ENCODE measurements around the gene PFKL.

The PFKL gene

DNA sequence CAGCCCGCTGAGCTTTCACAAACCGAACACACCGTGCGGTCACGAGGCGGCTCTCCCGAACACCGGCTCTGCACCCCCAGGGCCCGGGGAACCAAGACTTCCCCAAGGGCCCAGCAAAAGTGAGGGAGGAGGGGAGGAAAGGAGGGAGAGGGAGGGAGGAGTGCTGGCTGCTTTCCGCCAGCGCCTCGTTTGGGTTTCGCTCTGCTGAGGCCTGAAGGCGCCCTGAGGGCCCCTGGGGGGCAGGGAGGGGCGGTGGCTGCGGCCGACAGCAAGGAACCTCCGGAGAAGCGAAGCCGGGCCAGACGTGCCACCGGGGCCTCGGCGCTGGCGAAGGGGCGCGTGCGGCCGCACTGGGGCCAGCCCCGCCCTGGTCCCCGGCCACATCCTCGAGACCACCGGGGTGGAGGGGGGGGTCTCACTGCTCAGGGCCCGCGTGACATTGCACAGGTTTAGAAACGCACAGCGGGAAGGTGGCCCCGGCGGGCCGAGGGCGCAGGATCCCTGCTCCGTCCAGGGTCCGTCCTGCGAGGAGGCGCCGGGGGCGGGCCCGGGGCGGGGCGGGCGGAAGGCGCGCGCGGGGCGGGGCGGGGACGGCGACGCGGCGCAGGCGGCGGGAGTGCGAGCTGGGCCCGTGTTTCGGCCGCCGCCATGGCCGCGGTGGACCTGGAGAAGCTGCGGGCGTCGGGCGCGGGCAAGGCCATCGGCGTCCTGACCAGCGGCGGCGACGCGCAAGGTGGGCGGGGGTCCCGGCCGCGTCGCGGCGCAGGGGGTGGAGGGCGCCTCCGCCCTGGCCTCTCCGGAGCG is at the start of gene PFKL:
PFKL (plus strand) TSS at position 596 of the 804 bp plus-strand sequence; CDS start at position 649, 53 bp downstream.
- in situ Hi-C loops (cut with MboI; ENCODE audit: low pct_unique_long_range_greater_than_20kb, low sequenced_read_pairs, unreplicated experiment), result loop anchor here (25.0 kb wide), 1 partner anchor 212 kb away; no protein-coding TSS in a partner anchor
- TF ChIP-seq, protein P1, sequence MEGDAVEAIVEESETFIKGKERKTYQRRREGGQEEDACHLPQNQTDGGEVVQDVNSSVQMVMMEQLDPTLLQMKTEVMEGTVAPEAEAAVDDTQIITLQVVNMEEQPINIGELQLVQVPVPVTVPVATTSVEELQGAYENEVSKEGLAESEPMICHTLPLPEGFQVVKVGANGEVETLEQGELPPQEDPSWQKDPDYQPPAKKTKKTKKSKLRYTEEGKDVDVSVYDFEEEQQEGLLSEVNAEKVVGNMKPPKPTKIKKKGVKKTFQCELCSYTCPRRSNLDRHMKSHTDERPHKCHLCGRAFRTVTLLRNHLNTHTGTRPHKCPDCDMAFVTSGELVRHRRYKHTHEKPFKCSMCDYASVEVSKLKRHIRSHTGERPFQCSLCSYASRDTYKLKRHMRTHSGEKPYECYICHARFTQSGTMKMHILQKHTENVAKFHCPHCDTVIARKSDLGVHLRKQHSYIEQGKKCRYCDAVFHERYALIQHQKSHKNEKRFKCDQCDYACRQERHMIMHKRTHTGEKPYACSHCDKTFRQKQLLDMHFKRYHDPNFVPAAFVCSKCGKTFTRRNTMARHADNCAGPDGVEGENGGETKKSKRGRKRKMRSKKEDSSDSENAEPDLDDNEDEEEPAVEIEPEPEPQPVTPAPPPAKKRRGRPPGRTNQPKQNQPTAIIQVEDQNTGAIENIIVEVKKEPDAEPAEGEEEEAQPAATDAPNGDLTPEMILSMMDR (IDR thresholded peaks at IDR 0.05; ENCODE audit: extremely low read depth, insufficient read depth, missing control alignments), result no peak

DNA sequence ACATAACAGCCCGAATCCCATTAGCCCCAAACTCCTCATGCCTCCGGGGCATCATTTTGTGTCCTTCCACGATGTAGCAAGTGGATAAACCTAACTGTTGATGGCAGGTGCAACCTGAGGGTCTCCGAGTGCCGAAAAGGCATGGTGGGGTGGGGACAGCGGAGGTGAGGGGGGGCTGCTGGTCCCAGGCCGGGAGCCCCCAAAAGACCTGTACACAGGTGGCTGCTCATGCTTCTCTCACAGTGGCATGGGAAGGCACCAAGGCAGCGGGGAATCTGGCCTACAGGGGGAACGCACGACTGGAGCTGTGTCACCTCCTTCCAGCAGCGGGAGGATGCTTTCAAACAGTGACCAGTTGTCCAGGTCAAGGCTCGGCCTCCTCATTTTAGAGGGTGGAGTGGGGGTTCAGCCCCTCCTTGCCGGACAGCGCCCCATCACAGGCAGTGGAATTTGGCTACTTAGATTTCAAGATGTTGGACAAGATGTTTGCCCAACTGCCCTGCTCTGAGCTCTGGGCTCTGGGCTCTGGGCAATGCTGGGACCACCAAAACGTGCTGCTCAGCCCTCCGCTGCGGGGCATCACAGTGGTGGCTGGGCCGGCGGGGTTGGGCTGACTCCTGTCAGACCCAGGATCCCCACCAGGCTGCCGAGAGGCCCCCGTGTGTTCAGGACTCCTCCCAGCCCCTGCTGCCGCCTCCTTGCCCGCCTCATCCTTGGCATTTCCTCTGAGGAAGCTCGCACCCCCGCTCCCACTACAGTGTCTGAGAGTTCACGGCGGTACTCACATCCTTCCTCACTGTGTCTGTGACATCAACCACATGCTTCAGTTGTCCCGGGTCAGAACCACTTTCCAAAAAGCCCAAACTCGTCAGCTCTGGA is 45.8 kb upstream of the PFKL start:
- TF ChIP-seq, protein P1 (IDR thresholded peaks at IDR 0.05; ENCODE audit: extremely low read depth, insufficient read depth, missing control alignments), result no peak
- no peak for DNase-seq (ENCODE audit: low spot score)
- in situ Hi-C loops (cut with MboI; ENCODE audit: low pct_unique_long_range_greater_than_20kb, low sequenced_read_pairs, unreplicated experiment), result no loop called here

More for the DNA sequence above, at the start of gene PFKL:
- DNase-seq (ENCODE audit: low spot score), result peak; percentile 97

DNA sequence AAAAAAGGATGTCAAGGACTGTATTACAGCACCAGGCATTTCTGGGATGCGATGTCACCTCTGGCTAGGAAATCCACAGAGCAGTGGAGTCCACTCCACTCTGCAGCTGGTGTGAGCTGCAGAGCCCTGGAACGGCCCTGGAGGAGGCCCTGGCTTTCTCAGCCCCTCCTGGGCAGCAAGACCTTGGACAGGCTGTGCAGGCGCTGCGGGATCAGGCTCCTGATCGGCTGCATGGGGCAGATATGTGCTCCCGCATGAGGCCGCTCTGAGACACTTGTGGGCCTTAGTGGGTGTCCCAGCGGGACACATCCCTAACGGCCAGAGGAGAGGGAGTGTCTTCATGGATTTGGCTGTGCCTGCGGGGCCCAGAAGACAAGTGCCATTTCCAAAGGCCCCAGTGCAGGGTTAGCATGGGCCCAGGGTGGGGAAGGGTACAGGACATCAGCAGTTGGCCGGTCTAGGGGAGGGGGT is 44.3 kb upstream of the PFKL start:
- in situ Hi-C loops (cut with MboI; ENCODE audit: low pct_unique_long_range_greater_than_20kb, low sequenced_read_pairs, unreplicated experiment), result no loop called here
- no peak for DNase-seq (ENCODE audit: low spot score)
- TF ChIP-seq, protein P1 (IDR thresholded peaks at IDR 0.05; ENCODE audit: extremely low read depth, insufficient read depth, missing control alignments), result no peak

DNA sequence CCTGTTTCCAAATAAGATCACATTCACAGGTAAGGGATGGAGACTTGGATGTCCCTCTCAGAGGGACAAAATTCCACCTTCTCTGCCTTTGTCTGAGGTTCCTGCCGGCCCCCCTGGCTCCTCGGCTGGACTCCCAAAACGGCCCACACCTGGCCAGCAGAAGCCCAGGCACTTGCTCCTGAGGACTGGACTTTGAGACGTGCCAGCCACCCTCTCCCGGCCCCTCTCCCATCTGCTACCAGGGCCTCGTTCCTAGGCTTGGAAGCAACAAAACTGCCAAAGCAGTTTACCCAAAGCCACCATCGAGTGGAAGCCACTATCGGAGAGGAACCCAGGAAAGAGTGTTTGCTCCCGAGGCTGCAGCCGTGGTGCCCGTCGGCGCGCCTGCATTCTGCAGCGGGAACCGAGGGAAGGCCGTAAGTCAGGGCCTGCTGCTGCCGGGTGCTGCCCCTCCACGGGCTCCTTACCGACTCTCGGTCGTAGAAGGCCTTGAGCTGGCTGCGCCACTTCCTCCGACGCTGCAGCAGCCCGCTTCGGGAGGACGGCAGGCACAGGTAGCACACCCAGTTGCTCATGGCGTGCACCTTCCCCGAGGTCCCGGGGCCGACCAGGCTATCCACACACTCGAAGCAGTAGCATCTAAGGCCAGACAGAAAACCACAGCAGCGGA is 41.7 kb upstream of the PFKL start:
- no peak for DNase-seq (ENCODE audit: low spot score)
- TF ChIP-seq, protein P1 (IDR thresholded peaks at IDR 0.05; ENCODE audit: extremely low read depth, insufficient read depth, missing control alignments), result no peak
- in situ Hi-C loops (cut with MboI; ENCODE audit: low pct_unique_long_range_greater_than_20kb, low sequenced_read_pairs, unreplicated experiment), result no loop called here

DNA sequence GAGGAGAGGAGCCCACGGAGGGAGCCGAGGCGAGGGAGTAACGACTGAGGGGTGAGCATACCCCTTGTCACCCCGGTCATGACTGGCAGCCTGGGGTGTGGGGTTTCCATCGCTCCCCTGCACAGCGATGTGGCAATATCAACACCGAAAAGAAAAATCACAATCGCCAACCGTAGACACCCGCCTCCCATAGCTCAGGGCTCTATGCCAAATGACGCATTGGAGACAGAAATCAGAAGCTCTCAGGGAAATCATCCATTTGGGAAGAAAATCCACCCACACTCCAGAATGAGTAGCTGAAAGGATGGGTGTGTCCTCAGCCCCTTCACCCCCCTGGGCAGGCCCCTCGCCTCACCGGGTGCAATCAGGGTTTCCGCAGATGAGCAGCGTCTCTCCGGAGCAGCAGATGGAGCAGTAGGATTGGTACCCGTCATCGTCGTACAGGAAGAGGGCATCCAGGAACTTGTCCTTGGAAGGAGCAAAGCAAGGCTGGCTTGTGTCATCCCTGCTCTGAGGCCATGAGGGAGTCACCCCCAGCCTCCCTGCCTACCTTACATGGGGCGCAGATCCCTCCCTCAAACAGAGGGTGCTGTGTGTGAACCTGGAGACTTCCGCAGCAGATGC is 40.7 kb upstream of the PFKL start:
- TF ChIP-seq, protein P1 (IDR thresholded peaks at IDR 0.05; ENCODE audit: extremely low read depth, insufficient read depth, missing control alignments), result no peak
- no peak for DNase-seq (ENCODE audit: low spot score)
- in situ Hi-C loops (cut with MboI; ENCODE audit: low pct_unique_long_range_greater_than_20kb, low sequenced_read_pairs, unreplicated experiment), result no loop called here

DNA sequence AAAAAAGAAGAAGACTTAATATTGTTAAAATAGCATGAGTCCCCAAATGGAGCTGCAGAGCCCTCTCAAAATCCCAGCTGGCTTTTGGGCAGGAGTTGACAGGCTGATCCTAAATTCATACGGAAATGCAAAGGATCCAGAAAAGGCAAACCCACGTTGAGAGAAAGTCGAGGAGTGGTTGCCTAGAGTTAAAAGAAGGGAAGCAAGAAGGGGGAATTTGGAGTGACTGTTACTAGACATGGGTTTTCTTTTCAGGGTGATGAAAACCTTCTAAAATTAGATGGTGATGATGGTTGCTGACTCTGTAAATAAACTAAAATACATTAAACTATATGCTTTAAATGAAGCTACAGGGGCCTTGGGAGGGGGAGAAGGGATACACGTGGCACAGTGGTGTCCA is 39.8 kb upstream of the PFKL start:
- no peak for DNase-seq (ENCODE audit: low spot score)
- in situ Hi-C loops (cut with MboI; ENCODE audit: low pct_unique_long_range_greater_than_20kb, low sequenced_read_pairs, unreplicated experiment), result no loop called here
- TF ChIP-seq, protein P1 (IDR thresholded peaks at IDR 0.05; ENCODE audit: extremely low read depth, insufficient read depth, missing control alignments), result no peak
